SK-MEL-5 (cell line): ENCODE measurements around the gene RPL12. TPM values are rescaled to one million over a fixed set of nuclear protein-coding genes. Genes with fewer than 3 reads are reported as not detected.

ENCODE experiments used
- DNase-seq: peaks from one replicate; pipeline ENCODE4 v3.0.0-alpha.2; 2016; ENCODE audit warnings: low read depth, low spot score
- in situ Hi-C: cut with HindIII; loops from 2 replicates; pipeline ENCODE4 v1.10.0; 2016; ENCODE audit warnings: low sequenced_read_pairs, high pct_unique_total_duplicates, low pct_unique_long_range_greater_than_20kb
- total RNA-seq: library from RNA; depleted of rRNA; stranded (reverse); fragments of >200 nt; shearing (Covaris generic); gene quantifications from 2 replicates; pipeline ENCODE4 v1.2.3, GENCODE V29; 2014

Gene RPL12
- total RNA-seq, 1 experiment from 2014 or later, result 2,311 TPM

DNA sequence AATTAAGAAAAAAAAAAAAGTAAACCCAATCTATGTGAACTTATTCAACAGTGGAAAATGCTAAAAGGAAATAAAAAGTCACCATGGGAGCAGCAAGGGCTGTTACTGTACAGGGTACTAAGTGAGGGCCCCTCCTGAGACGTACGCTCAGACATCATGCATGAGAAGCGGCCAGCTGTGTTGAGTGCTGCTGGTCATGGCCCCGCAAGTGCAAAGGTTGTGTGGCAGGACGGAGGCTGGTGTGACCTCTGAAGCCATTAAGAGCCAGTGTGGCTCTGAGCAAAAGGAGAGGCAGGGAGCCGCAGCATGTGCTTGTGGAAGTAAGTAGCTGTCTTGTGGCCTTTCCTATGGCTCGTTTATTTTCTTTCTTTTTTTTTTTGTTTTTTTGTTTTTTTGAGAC is 30.1 kb downstream of the RPL12 start:
- no peak for DNase-seq
- in situ Hi-C loops, result no loop called here

DNA sequence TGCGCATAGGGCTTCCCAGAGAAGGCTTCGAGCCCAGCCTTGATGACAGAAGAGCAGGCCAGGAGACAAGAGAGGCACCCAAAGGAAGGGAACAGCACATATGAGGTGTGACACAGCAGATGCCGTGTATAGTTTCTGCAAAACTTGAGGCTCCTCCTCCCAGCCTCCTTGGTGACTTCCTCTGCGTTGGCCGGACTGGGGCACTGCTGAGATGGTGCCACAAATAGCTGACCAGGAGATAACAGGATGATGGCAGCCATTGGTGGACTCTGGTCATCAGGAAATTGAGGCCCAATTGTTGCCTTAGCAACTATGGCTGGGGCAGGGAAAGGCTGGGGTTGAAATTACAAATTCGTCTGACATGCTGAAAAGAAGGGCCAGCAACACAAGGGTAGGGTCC is 31.9 kb downstream of the RPL12 start:
- no peak for DNase-seq
- in situ Hi-C loops, result no loop called here

DNA sequence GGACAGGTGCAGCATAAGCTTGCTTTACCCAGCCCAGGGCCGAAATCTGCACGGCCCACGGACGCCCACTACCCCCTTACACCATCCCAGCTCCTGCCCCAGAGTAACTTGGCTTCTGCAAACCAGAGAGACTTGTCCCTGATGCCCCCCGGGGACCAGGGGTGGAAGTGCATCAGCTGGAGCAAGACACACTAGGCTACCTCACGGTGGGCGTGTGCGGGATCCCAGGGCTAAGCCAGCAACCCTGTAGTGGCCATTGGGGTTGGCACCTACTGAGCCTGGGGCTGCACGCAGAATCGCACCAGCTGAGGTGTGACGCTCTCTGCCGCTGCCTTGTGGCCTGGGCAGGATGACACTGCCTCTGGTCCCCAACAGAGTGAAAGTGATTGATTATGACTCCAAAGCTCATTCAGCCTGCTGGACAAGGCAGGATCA is 33.2 kb downstream of the RPL12 start:
- in situ Hi-C loops, result no loop called here

DNA sequence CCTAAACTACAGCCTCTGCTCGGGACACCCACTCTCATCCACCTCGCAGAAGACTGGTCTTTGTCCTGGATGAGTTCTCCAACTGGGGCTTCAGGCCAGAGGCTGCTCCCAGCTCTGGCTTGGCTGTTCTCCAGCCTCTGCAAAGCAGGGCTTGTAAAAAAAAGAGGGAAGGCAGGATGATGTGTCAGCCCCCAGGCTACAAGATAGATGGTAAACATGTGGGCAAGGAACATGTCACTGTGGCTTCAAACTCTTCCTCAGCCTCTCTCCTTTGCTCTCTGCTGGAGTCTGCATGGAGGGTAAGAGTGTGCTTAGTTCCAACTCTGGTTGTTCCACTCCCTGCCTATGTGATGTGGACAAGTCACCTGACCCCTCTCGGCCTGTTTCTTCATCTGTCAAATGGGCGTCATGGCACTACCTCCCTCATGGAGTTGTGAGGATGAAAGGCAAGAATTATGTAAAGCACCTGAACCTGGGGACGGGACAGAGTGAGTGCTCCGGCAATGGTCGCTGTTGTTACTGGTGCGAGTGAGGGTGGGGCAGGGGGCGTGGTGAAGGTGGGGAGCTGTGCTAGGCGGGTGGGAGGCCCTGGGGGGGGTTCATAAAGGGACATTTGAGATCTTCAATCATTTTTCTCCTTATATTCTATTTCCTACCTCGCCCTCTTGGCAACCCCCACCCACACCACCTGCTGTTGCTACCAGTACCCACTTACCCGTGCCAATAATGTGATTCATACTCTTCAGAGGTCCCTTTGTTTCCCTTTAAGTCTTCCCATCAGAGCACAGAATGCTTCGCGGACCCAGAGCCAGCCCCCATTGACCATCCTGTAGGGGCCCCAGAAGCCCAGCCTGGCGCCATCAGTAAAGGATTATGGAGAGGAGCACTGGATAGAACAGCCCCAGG is 33.8 kb downstream of the RPL12 start:
- in situ Hi-C loops, result no loop called here
- DNase-seq, result peak; percentile 55

More for the DNA sequence above, 33.2 kb downstream of the RPL12 start:
- peak; percentile 60 for DNase-seq

DNA sequence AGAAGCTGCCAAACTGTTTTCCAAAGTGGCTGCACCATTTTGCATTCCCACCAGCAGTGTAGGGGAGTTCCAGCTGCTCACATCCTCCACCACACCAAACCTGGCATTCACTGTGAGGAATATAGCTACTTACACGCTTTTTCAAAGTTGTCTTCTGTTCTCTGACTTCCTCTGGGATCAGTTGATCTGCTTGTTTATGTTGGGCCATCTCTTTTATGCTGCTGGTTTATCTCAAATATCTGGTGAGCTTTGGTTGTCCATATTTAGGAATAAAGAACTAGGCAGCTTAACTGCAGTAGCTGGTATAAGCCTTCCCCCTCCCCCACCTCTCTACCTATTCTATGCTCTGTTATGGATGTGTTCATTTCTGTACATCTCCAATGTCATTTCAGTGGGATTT is 35.5 kb downstream of the RPL12 start:
- no peak for DNase-seq
- in situ Hi-C loops, result no loop called here

DNA sequence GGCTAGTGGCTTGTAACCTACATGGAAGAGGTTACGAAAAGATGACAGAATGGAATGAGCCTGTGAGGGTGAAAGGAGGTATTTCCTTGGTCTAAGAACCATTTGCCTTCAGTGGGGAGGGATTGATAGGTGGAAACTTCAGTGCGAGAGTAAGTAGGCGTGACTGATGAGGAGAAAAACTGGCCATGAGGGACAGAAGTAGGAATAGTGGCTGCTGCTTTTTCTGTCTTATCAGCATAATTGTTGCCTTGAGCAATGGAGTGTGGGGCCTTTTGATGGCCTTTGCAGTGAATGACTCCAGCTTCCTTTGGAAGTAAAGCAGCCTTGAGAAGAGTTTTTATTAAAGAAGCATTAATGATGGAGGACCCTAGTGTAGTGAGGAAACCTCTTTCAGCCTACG is 36.1 kb downstream of the RPL12 start:
- no peak for DNase-seq
- in situ Hi-C loops, result no loop called here

DNA sequence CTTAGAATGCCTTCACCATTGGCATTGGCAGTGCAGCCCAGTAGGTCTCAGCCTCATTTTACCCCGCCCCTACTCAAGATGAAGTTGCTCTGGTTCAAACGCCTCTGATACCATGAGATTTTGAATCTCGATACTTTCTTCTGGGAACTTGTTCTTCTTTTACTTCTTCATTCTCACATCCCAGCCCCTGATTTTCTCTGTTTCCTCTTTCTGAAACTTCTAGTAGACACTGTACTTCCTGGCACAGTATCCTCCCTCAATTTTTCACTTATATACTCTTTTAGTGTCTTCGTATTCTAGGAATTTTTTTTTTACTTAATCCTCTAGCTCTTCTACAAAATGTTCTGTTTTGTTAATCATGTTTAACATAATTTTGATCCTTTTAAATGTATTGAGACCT is 40.1 kb downstream of the RPL12 start:
- in situ Hi-C loops, result no loop called here
- no peak for DNase-seq

DNA sequence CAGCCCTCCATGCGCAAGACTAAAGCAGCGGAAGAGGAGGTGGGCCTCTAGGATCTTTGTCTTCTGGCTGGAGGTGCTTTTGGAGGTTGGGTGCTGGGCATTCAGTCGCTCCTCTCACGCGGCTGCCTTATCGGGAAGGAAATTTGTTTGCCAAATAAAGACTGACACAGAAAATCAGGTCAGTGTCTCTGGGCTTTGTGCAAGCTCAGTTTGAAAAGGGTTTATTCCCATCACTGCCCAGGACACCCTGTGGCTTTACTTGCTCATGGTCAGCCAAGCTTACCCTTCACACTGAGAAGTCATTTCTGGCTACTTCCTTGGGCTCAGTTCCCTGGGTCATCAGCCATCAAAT is 43.7 kb downstream of the RPL12 start:
- no peak for DNase-seq
- in situ Hi-C loops, result no loop called here

DNA sequence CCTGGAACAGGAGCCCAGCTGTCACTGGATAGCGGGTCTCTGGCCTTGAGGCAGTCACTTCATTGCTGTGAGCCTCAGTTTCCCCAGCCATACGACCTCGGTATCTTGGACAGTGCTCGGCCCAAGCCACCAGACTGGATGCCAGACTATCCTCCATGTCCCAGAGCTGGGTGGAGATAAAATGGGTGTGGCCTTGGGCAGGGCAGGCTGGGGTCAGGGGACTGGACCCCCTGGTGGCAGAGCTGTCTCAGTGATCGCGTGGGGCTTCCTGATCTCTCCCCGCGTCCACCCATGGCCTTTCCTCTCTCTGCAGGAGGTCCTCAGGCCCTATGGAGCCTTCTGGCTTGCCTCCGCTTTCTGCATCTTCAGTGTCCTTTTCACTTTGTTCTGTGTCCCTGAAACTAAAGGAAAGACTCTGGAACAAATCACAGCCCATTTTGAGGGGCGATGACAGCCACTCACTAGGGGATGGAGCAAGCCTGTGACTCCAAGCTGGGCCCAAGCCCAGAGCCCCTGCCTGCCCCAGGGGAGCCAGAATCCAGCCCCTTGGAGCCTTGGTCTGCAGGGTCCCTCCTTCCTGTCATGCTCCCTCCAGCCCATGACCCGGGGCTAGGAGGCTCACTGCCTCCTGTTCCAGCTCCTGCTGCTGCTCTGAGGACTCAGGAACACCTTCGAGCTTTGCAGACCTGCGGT is 44.3 kb downstream of the RPL12 start:
- DNase-seq, result no peak
- in situ Hi-C loops, result no loop called here

DNA sequence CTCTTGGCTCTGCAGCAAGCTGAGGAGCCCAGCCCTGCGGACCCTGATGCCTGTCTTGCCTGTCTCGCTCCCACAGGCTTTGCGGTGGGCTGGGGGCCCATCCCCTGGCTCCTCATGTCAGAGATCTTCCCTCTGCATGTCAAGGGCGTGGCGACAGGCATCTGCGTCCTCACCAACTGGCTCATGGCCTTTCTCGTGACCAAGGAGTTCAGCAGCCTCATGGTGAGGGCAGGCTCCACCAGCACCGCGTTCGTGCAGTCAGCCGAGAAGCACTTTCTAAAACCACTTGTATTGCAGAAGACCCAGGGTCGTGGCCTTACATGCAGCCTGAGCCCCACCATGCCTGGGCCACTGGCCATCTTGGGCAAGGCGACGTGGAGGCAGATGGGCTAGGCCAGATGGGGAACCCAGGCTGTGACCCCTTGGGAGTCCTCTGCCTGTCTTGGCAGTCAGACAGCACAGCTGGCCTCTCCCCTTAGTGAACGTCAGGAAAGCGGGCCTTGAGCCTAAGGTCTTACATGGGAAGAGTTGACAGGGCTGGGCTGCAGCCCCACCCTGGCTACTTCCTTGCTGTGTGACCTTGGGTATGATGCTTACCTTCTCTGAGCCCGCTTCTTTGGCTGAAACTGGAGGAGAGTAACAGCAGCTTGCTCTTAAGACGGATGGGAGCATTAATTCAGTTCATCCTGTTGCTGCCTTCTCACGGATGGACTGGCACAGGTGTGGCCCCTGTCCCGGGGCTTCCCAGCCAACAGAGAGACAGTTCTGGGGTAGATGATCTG is 45.7 kb downstream of the RPL12 start:
- DNase-seq, result no peak
- in situ Hi-C loops, result no loop called here

DNA sequence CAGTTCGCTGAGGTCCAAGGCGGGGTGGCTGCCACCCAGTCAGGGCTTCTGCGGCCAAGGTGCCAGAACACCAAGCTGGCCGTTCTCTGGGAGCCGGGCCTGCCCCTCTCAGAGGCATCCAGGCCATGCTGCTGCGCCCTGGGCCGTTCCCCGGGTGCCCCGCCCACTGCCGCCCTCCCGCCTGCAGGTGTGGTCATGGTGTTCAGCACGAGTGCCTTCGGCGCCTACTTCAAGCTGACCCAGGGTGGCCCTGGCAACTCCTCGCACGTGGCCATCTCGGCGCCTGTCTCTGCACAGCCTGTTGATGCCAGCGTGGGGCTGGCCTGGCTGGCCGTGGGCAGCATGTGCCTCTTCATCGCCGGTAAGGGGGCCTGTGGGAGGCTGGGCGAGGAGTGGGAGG is 46.6 kb downstream of the RPL12 start:
- DNase-seq, result no peak
- in situ Hi-C loops, result no loop called here

DNA sequence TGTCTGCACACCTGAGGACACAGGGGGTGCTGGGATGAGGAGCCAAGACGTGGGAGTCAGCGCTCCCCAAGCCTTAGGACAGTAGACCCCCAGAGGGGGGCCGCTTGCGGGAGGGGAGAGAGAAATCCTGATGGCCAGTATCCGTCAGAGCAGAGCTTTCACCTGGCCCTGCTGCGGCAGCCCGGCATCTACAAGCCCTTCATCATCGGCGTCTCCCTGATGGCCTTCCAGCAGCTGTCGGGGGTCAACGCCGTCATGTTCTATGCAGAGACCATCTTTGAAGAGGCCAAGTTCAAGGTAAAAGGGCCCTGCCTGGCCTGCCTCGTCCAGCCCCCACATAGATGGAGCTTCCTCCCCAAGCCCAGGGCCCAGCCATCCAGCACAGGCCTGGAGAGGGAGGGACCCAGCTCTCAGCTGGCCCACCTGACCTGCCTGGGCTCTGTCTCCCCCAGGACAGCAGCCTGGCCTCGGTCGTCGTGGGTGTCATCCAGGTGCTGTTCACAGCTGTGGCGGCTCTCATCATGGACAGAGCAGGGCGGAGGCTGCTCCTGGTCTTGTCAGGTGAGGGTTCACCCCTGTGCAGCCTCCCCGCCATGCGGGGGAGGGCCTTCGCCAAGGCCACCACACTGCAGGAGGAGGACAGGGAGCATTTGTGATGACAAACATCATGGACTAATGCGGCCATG is 47.6 kb downstream of the RPL12 start:
- no peak for DNase-seq
- in situ Hi-C loops, result no loop called here

DNA sequence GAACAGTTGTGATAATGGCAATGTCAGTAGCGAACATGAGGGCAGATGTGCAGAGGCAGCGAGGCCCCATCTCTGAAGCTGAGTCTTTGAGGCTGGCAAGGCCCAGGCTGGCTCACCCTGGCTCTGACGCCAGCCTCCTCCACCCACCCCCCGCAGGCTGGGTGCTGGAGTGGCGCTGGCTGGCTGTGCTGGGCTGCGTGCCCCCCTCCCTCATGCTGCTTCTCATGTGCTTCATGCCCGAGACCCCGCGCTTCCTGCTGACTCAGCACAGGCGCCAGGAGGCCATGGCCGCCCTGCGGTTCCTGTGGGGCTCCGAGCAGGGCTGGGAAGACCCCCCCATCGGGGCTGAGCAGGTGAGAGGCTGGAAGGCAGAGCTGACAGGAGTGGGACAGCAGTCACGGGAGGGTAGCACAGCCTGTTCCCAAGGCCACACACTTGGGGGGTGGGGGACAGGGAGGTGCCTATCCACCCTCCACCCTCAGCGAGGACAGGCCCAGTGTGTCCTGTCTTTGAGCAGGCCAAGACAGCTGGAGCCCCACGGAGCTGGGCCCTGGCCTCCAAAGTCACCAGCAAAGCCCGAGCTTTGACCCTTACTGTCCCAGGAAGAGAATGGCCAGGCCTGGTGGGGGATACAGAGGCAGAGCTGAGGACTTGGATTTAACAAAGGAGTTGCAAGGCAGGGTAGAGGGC is 48.7 kb downstream of the RPL12 start:
- in situ Hi-C loops, result no loop called here
- DNase-seq, result no peak

DNA sequence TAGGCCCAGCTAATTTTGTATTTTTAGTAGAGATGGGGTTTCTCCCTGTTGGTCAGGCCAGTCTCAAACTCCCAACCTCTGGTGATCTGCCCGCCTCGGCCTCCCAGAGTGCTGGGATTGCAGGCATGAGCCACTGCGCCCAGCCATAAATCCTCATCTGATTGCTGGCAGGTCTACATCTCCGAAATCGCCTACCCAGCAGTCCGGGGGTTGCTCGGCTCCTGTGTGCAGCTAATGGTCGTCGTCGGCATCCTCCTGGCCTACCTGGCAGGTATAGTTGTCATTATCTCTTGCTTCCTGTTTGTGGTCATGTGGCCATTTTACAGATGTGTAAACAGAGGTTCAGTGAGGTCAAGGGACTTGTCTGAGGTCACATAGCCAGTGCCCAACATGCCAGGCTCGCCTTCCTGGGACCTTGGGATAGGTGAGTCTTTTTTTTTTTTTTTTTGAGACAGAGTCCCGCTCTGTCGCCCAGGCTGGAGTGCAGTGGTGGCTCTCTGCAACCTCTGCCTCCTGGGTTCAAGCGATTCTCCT is 51.4 kb downstream of the RPL12 start:
- in situ Hi-C loops, result no loop called here
- DNase-seq, result no peak

DNA sequence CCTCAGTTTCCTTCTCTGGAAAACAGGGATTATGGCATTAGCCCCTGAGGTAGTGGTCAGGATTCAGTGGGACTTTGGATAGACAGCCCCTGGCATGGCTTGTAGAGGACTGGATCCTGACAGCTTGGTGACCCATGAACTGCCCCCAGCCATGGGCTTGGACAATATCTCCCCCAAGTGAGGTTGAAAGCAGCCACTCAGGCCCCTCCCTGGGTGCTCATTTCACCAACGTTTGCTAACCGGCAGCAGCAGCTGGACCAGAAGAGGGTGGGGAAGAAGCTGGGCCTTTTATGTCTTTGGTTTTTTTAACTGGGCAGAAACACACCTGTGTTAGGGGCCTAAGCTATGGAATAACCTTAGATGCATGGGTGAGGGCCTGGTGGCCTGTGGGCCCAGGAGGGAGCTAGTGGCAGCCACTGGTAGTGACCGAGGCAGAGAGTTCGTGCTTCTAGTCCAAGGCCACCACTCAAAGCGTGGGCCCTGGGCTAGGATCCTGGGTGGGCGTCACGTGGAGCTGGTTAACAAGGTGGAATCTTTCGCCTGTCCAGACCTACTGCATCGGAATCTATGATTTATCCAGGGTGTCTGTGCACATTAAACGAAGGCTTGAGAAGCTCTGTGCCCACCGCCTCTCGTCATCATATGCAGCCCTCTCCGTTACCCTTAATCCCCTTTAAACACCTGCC is 52.3 kb downstream of the RPL12 start:
- no peak for DNase-seq
- in situ Hi-C loops, result no loop called here

DNA sequence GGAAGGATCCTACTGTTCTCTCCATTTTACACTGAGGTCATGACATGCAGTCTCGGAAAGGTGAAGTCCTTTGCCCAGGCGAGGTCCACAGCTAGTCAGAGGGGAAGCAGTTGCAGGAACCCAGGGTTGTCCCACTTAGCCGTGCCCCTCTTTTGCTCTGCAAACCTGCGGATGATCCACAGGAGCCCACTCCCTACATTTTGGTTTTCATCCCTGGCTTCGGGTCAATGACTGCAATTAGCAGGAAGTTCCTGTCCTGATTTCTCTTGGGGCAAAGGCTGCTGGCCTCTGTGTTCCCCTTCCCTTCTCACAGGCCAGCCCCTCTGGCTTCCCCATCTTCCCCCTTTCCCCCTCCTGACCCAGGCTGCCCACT is 52.9 kb downstream of the RPL12 start:
- DNase-seq, result no peak
- in situ Hi-C loops, result no loop called here
